Stimulated activated naive CD8-positive, alpha-beta T cell treated with anti-CD3 and anti-CD28 coated beads, Interleukin-15, Interleukin-2, amounts not matched to agents 100 ng/mL and 50 ng/mL, for 24 hours (primary cell): ENCODE measurements around the gene PPP1R2C.
A peak's percentile ranks its signal among the peaks of the same experiment; 100 is the strongest.

Experiments used
- H3K27ac Mint-ChIP-seq: one replicate; pipeline ENCODE4 v1.8.0; 2021; ENCODE audit warnings: mild to moderate bottlenecking, mixed read lengths
- H3K27me3 Mint-ChIP-seq: one replicate; pipeline ENCODE4 v1.8.0; 2021; ENCODE audit warnings: mixed read lengths
- H3K36me3 Mint-ChIP-seq: one replicate; pipeline ENCODE4 v1.8.0; 2021; ENCODE audit warnings: low read depth, mixed read lengths
- H3K4me1 Mint-ChIP-seq: one replicate; pipeline ENCODE4 v1.8.0; 2021; ENCODE audit warnings: low read depth, mixed read lengths
- H3K4me3 Mint-ChIP-seq: one replicate; pipeline ENCODE4 v1.8.0; 2021; ENCODE audit warnings: mild to moderate bottlenecking, mixed read lengths
- H3K9me3 Mint-ChIP-seq: one replicate; pipeline ENCODE4 v1.8.0; 2021; ENCODE audit warnings: mixed read lengths

PPP1R2C gene

GRCh38 chrX:42770566-42770965, 7.4 kb downstream of the PPP1R2C start:
- no peaks in the 10 kb centered on the region for H3K36me3 Mint-ChIP-seq
- no peaks in the 10 kb centered on the region for H3K9me3 Mint-ChIP-seq
- H3K27me3 Mint-ChIP-seq, result no peaks in the 10 kb centered on the region
- H3K4me1 Mint-ChIP-seq, result peaks cover 5% of the 10 kb centered on the region
- no peak overlapping the region for H3K4me3 Mint-ChIP-seq
- no peak overlapping the region for H3K27ac Mint-ChIP-seq

- Mint-ChIP-seq H3K9me3 (no peaks in the 10 kb centered on the region), H3K27ac (no peak overlapping the region), H3K4me3 (no peak overlapping the region), H3K27me3 (no peaks in the 10 kb centered on the region), H3K4me1 (no peaks in the 10 kb centered on the region), H3K36me3 (no peaks in the 10 kb centered on the region)
These were observed 18.1 kb downstream of the PPP1R2C start for GRCh38 chrX:42759881-42760280.

- Mint-ChIP-seq H3K36me3 (no peaks in the 10 kb centered on the region), H3K27me3 (no peaks in the 10 kb centered on the region), H3K9me3 (no peaks in the 10 kb centered on the region), H3K27ac (no peak overlapping the region), H3K4me3 (no peak overlapping the region), H3K4me1 (no peaks in the 10 kb centered on the region)
These were observed 22.1 kb downstream of the PPP1R2C start for GRCh38 chrX:42755815-42756214.

GRCh38 chrX:42754603-42755002, 23.4 kb downstream of the PPP1R2C start:
- Mint-ChIP-seq H3K4me3 (no peak overlapping the region), H3K27me3 (no peaks in the 10 kb centered on the region), H3K27ac (no peak overlapping the region), H3K9me3 (no peaks in the 10 kb centered on the region), H3K36me3 (no peaks in the 10 kb centered on the region), H3K4me1 (no peaks in the 10 kb centered on the region)

- Mint-ChIP-seq H3K4me1 (no peaks in the 10 kb centered on the region), H3K4me3 (no peak overlapping the region), H3K9me3 (no peaks in the 10 kb centered on the region), H3K36me3 (no peaks in the 10 kb centered on the region), H3K27me3 (no peaks in the 10 kb centered on the region), H3K27ac (no peak overlapping the region)
These were observed 23.8 kb downstream of the PPP1R2C start for GRCh38 chrX:42754115-42754514.

GRCh38 chrX:42752730-42753129, 25.2 kb downstream of the PPP1R2C start:
- no peaks in the 10 kb centered on the region for H3K4me1 Mint-ChIP-seq
- no peaks in the 10 kb centered on the region for H3K27me3 Mint-ChIP-seq
- H3K4me3 Mint-ChIP-seq, result no peak overlapping the region
- no peaks in the 10 kb centered on the region for H3K36me3 Mint-ChIP-seq
- no peak overlapping the region for H3K27ac Mint-ChIP-seq
- H3K9me3 Mint-ChIP-seq, result no peaks in the 10 kb centered on the region

GRCh38 chrX:42751573-42751972, 26.4 kb downstream of the PPP1R2C start:
- H3K27ac Mint-ChIP-seq, result peak overlapping the region; percentile 36
- no peak overlapping the region for H3K4me3 Mint-ChIP-seq
- no peaks in the 10 kb centered on the region for H3K9me3 Mint-ChIP-seq
- no peaks in the 10 kb centered on the region for H3K36me3 Mint-ChIP-seq
- H3K4me1 Mint-ChIP-seq, result no peaks in the 10 kb centered on the region
- no peaks in the 10 kb centered on the region for H3K27me3 Mint-ChIP-seq

GRCh38 chrX:42748067-42748850, 29.7 kb downstream of the PPP1R2C start:
- Mint-ChIP-seq H3K4me3 (no peak overlapping the region), H3K27me3 (no peaks in the 10 kb centered on the region), H3K9me3 (no peaks in the 10 kb centered on the region), H3K27ac (no peak overlapping the region), H3K36me3 (no peaks in the 10 kb centered on the region), H3K4me1 (no peaks in the 10 kb centered on the region)

- Mint-ChIP-seq H3K27ac (no peak overlapping the region), H3K36me3 (no peaks in the 10 kb centered on the region), H3K27me3 (no peaks in the 10 kb centered on the region), H3K9me3 (no peaks in the 10 kb centered on the region), H3K4me3 (no peak overlapping the region), H3K4me1 (no peaks in the 10 kb centered on the region)
These were observed 31.4 kb downstream of the PPP1R2C start for GRCh38 chrX:42746606-42747005.

- Mint-ChIP-seq H3K27ac (no peak overlapping the region), H3K27me3 (no peaks in the 10 kb centered on the region), H3K4me1 (peaks cover 10% of the 10 kb centered on the region), H3K36me3 (no peaks in the 10 kb centered on the region), H3K9me3 (no peaks in the 10 kb centered on the region), H3K4me3 (no peak overlapping the region)
These were observed 37.5 kb downstream of the PPP1R2C start for GRCh38 chrX:42740456-42740855.

- H3K4me1 Mint-ChIP-seq, result peaks cover 10% of the 10 kb centered on the region
- no peaks in the 10 kb centered on the region for H3K9me3 Mint-ChIP-seq
- H3K36me3 Mint-ChIP-seq, result no peaks in the 10 kb centered on the region
- H3K4me3 Mint-ChIP-seq, result no peak overlapping the region
- peak overlapping the region; percentile 61 for H3K27ac Mint-ChIP-seq
- no peaks in the 10 kb centered on the region for H3K27me3 Mint-ChIP-seq
These were observed 38.2 kb downstream of the PPP1R2C start for GRCh38 chrX:42739741-42740140.

GRCh38 chrX:42739258-42739657, 38.7 kb downstream of the PPP1R2C start:
- Mint-ChIP-seq H3K4me1 (peaks cover 10% of the 10 kb centered on the region), H3K27ac (peak overlapping the region; percentile 61), H3K27me3 (no peaks in the 10 kb centered on the region), H3K4me3 (no peak overlapping the region), H3K9me3 (no peaks in the 10 kb centered on the region), H3K36me3 (no peaks in the 10 kb centered on the region)

- no peak overlapping the region for H3K27ac Mint-ChIP-seq
- no peaks in the 10 kb centered on the region for H3K36me3 Mint-ChIP-seq
- no peak overlapping the region for H3K4me3 Mint-ChIP-seq
- no peaks in the 10 kb centered on the region for H3K9me3 Mint-ChIP-seq
- no peaks in the 10 kb centered on the region for H3K27me3 Mint-ChIP-seq
- H3K4me1 Mint-ChIP-seq, result peaks cover 10% of the 10 kb centered on the region
These were observed 39.4 kb downstream of the PPP1R2C start for GRCh38 chrX:42738552-42738951.

- H3K27ac Mint-ChIP-seq, result no peak overlapping the region
- H3K36me3 Mint-ChIP-seq, result no peaks in the 10 kb centered on the region
- peaks cover 10% of the 10 kb centered on the region for H3K4me1 Mint-ChIP-seq
- no peak overlapping the region for H3K4me3 Mint-ChIP-seq
- no peaks in the 10 kb centered on the region for H3K9me3 Mint-ChIP-seq
- no peaks in the 10 kb centered on the region for H3K27me3 Mint-ChIP-seq
These were observed 42.7 kb downstream of the PPP1R2C start for GRCh38 chrX:42735250-42735649.

GRCh38 chrX:42732506-42732905, 45.5 kb downstream of the PPP1R2C start:
- Mint-ChIP-seq H3K9me3 (no peaks in the 10 kb centered on the region), H3K27me3 (no peaks in the 10 kb centered on the region), H3K4me3 (no peak overlapping the region), H3K27ac (no peak overlapping the region), H3K4me1 (no peaks in the 10 kb centered on the region), H3K36me3 (no peaks in the 10 kb centered on the region)
